Neural progenitor cell (in vitro differentiated cells): ENCODE data around the gene ZNF277.

Source experiments
- CTCF ChIP-seq: fragments of 200-600 bp; sonication (generic); IDR thresholded peaks from 2 replicates; pipeline ENCODE4 v1.5.1; 2017; ENCODE audit warnings: antibody characterized with exemption, mild to moderate bottlenecking
- EZH2 ChIP-seq: fragments of 200-600 bp; sonication (generic); IDR thresholded peaks from 2 replicates; pipeline ENCODE4 v1.6.1; 2017; ENCODE audit warnings: antibody characterized with exemption, mild to moderate bottlenecking, moderate library complexity
- EZH2phosphoT487 ChIP-seq: fragments of 200-600 bp; sonication (generic); IDR thresholded peaks from 2 replicates; pipeline ENCODE4 v1.6.1; 2017; ENCODE audit warnings: antibody characterized with exemption

GRCh38 chr7:112189691-112190090, 16.8 kb upstream of the ZNF277 start:
- no peak for TF ChIP-seq CTCF
- no peak for TF ChIP-seq EZH2phosphoT487
- no peak for TF ChIP-seq EZH2
